MM.1S (cell line): ENCODE measurements around the gene CHTF18.

Source experiments
- EZH2 ChIP-seq: fragments of 300-600 bp; sonication (generic); optimal IDR thresholded peaks from 2 replicates; pipeline ENCODE3; 2017; ENCODE audit warnings: low read depth, mild to moderate bottlenecking, antibody characterized with exemption, low read length, mixed read lengths
- EZH2phosphoT487 ChIP-seq: fragments of 300-600 bp; sonication (generic); IDR thresholded peaks from 2 replicates; pipeline ENCODE4 v1.6.1; 2018; ENCODE audit warnings: antibody characterized with exemption, low read length
- TF ChIP-seq, protein P1 (sequence below): fragments of 300-600 bp; sonication (generic); IDR thresholded peaks from 2 replicates; pipeline ENCODE4 v1.5.1; 2016; ENCODE audit warnings: antibody characterized with exemption, low read length, mixed read lengths

DNA sequence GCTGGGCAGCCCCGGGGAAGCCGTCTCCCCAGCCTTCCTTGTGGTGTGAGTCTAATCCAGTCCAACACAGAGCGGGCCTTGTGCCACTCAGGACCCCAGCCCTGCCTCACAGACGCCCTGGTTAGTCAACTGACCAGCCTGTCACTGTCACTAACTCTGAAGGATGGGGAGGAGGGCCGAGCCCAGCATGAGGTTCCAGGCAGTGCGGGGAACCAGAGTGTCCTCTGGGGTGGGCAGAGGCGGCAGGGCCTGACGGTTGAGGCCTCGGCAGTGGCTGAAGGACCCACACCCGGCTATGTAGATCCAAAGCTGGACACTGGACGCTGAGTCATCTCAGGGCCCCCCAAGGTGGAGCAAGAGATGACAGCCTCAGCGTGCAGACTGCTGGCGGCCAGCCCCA is 8.9 kb upstream of the CHTF18 start:
- TF ChIP-seq, protein P1, sequence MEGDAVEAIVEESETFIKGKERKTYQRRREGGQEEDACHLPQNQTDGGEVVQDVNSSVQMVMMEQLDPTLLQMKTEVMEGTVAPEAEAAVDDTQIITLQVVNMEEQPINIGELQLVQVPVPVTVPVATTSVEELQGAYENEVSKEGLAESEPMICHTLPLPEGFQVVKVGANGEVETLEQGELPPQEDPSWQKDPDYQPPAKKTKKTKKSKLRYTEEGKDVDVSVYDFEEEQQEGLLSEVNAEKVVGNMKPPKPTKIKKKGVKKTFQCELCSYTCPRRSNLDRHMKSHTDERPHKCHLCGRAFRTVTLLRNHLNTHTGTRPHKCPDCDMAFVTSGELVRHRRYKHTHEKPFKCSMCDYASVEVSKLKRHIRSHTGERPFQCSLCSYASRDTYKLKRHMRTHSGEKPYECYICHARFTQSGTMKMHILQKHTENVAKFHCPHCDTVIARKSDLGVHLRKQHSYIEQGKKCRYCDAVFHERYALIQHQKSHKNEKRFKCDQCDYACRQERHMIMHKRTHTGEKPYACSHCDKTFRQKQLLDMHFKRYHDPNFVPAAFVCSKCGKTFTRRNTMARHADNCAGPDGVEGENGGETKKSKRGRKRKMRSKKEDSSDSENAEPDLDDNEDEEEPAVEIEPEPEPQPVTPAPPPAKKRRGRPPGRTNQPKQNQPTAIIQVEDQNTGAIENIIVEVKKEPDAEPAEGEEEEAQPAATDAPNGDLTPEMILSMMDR: no peak
- TF ChIP-seq EZH2phosphoT487 (no peak), EZH2 (no peak)
